Measurements from ENCODE around the gene SLCO3A1. TPM values are rescaled to one million over a fixed set of nuclear protein-coding genes. Genes with fewer than 3 reads are reported as not detected.

Gene SLCO3A1
- total and polyA plus RNA-seq, 2 of the 8 experiments (the other 6 are each of a cell fraction or from before 2014, with no cell fraction given): 15.1 to 20.4 TPM

DNA sequence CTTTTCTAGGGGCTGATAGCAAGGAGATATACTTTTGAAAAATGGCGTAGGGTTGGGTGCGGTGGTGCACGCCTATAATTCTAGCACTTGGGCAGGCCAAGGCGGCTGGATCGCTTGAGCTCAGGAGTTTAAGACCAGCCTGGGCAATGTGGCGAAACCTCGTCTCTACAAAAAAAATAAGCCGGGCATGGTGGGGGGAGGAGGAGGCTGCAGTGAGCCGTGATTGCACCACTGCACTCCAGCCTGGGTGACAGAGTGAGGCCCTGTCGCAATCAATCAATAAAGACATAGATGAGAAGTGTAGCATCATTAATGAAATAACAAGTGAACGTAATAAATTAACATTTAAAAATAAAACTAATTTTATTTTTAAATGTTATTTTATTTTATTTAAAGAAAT, 134.6 kb downstream of the SLCO3A1 start:
- Histone ChIP-seq H4K20me1 (replicated peaks in 1 of 2; ENCODE audit: control insufficient read depth in 1 of 2, insufficient read depth in 2 of 2, low read length in 2 of 2) (no peaks in the 10 kb centered on the region), H3K14ac (ENCODE audit: insufficient read length) (no peak overlapping the region), H4K91ac (replicated peaks; ENCODE audit: insufficient read length, low read length) (no peak overlapping the region), H3K27ac (ENCODE audit: low read depth, low read length) (no peak overlapping the region), H2BK15ac (ENCODE audit: low read length) (no peak overlapping the region), H2BK5ac (ENCODE audit: low read depth, low read length) (no peak overlapping the region), H3K4me1 (replicated peaks in 1 of 4; ENCODE audit: control insufficient read depth in 3 of 4, insufficient read depth in 4 of 4, low read length in 3 of 4) (peaks cover 0 to 4% (median 1%) of the 10 kb centered on the region in 4 experiments; a peak in 1 of 7 replicates), H2BK20ac (ENCODE audit: low read length) (no peak overlapping the region), H3K9ac (replicated peaks in 1 of 4; ENCODE audit: extremely low read depth in 1 of 4, low read depth in 3 of 4, low read length in 3 of 4) (no peak overlapping the region), H4K8ac (ENCODE audit: extremely low read depth, insufficient read depth, low read length) (no peak overlapping the region), H3K27me3 (replicated peaks in 1 of 4; ENCODE audit: control insufficient read depth in 3 of 4, extremely low read depth in 1 of 4, insufficient read depth in 3 of 4, low read length in 3 of 4) (no peaks in the 10 kb centered on the region), H3K79me2 (ENCODE audit: control insufficient read depth in 1 of 2, insufficient read depth in 2 of 2, low read length in 2 of 2) (no peaks in the 10 kb centered on the region; a peak in 1 of 4 replicates), H2AK5ac (ENCODE audit: low read depth, low read length) (no peak overlapping the region), H3K56ac (replicated peaks; ENCODE audit: insufficient read length, low read depth, low read length) (no peak overlapping the region), H2BK120ac (replicated peaks; ENCODE audit: low read depth, low read length) (no peak overlapping the region), H2BK12ac (ENCODE audit: low read depth, low read length) (no peak overlapping the region), H3K4ac (replicated peaks; ENCODE audit: insufficient read length, low read depth, low read length) (no peak overlapping the region), H3K18ac (ENCODE audit: extremely low read depth, low read length) (no peak overlapping the region), H3K36me3 (ENCODE audit: control insufficient read depth in 2 of 4, insufficient read depth in 4 of 4, low read length in 3 of 4) (no peaks in the 10 kb centered on the region), H4K5ac (ENCODE audit: insufficient read length, low read depth, low read length) (no peak overlapping the region), H3K79me1 (ENCODE audit: low read depth, low read length) (no peaks in the 10 kb centered on the region), H3K23me2 (ENCODE audit: low read depth, low read length) (no peaks in the 10 kb centered on the region), H3K9me3 (ENCODE audit: insufficient read depth in 2 of 2, low read depth in 1 of 2, low read length in 1 of 2) (no peaks in the 10 kb centered on the region; a peak in 1 of 4 replicates), H3K23ac (ENCODE audit: insufficient read length) (no peak overlapping the region), H3K4me2 (ENCODE audit: insufficient read depth in 1 of 2, low read depth in 2 of 2, low read length in 2 of 2) (no peak overlapping the region), H2AFZ (ENCODE audit: low read length) (no peak overlapping the region), H3K4me3 (ENCODE audit: extremely low read depth in 1 of 4, insufficient read depth in 2 of 4, low read depth in 3 of 4, low read length in 4 of 4) (no peak overlapping the region)
- CTCF ChIA-PET (ENCODE audit: partially characterized antibody): interaction anchor here (0.6 to 3.3 kb wide), 5 partner anchors 8 to 103 kb away, joined by 3 to 12 read pairs (median 4); no protein-coding TSS in a partner anchor
- POLR2A ChIA-PET (ENCODE audit: partially characterized antibody): no interaction called here
- 88% methylated on average over 11 of the region's 11 CpGs; no CpG with 5 or more reads in 1 of the 2 experiments for WGBS, 2 experiments (ENCODE audit: extremely low coverage in 1 of 2, insufficient coverage in 1 of 2, insufficient read length in 1 of 2, insufficient replicate concordance in 2 of 2, low coverage in 1 of 2, low lambda C conversion rate in 2 of 2, missing lambda C conversion rate in 1 of 2)
- FAIRE-seq (no peak), DNase-seq (ENCODE audit: low read depth in 1 of 2, low spot score in 2 of 2) (no peak)
- TF ChIP-seq CHD2 (IDR thresholded peaks at IDR 0.05; ENCODE audit: low read length) (no peak), RBBP5 (IDR thresholded peaks at IDR 0.05; ENCODE audit: borderline replicate concordance, low read depth, low read length) (no peak), RFX5 (IDR thresholded peaks at IDR 0.05; ENCODE audit: borderline replicate concordance, low read depth, low read length) (no peak), JUND (IDR thresholded peaks at IDR 0.05; ENCODE audit: low read length) (no peak), TAF1 (IDR thresholded peaks at IDR 0.05; ENCODE audit: low read depth, low read length) (no peak), CBX8 (IDR thresholded peaks at IDR 0.05; ENCODE audit: borderline replicate concordance, low read depth, low read length) (no peak), KDM1A (IDR thresholded peaks at IDR 0.05; ENCODE audit: borderline replicate concordance, low read length) (no peak), HDAC6 (IDR thresholded peaks at IDR 0.05; ENCODE audit: low read depth, low read length) (no peak), BRCA1 (IDR thresholded peaks at IDR 0.05; ENCODE audit: low read depth, low read length) (no peak), BACH1 (IDR thresholded peaks at IDR 0.05; ENCODE audit: low read length) (no peak), KDM4A (IDR thresholded peaks at IDR 0.05; ENCODE audit: low read depth, low read length, severe bottlenecking) (no peak), SIN3A (conservative IDR thresholded peaks at IDR 0.05 in 1 of 2, IDR thresholded peaks at IDR 0.05 in 1 of 2; ENCODE audit: low read depth in 1 of 2, low read length in 2 of 2) (no peak), TCF12 (IDR thresholded peaks at IDR 0.05; ENCODE audit: low read depth, low read length) (no peak)
- TF ChIP-seq, protein P1, sequence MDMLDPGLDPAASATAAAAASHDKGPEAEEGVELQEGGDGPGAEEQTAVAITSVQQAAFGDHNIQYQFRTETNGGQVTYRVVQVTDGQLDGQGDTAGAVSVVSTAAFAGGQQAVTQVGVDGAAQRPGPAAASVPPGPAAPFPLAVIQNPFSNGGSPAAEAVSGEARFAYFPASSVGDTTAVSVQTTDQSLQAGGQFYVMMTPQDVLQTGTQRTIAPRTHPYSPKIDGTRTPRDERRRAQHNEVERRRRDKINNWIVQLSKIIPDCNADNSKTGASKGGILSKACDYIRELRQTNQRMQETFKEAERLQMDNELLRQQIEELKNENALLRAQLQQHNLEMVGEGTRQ (IDR thresholded peaks at IDR 0.05; ENCODE audit: low read length): no peak
